Kidney (tissue), 14 donors: ENCODE results near the gene APPL2. TPM values are rescaled to one million over a fixed set of nuclear protein-coding genes. Genes with fewer than 3 reads are reported as not detected.

ENCODE experiments used
- DNase-seq, 5 donors: peaks; one replicate each; pipeline ENCODE4 v3.0.0-alpha.2; 2013 to 2020
- FAIRE-seq: peaks from 2 replicates; lab custom pipeline; 2012; peaks lifted over from hg19 to GRCh38; lab: Jason Lieb, UNC
- H3K27ac ChIP-seq, 2 donors: one replicate each; pipeline ENCODE4 v1.7.0; 2013; ENCODE audit warnings: low read depth in 2 of 2, low read length in 2 of 2, inconsistent platforms in 1 of 2
- H3K27me3 ChIP-seq: one replicate; pipeline ENCODE4 v1.7.1; 2013; ENCODE audit warnings: low read length, inconsistent platforms; ENCODE audit not compliant: control insufficient read depth, insufficient read depth
- H3K36me3 ChIP-seq, 3 donors: one replicate each; pipeline versions ENCODE4 v1.7.0 to v1.7.1; 2013; ENCODE audit warnings: low read length in 3 of 3, control low read depth in 1 of 3, inconsistent platforms in 1 of 3; ENCODE audit not compliant: insufficient read depth in 3 of 3, control insufficient read depth in 2 of 3
- H3K4me1 ChIP-seq, 3 donors: one replicate each; pipeline versions ENCODE4 v1.7.0 to v1.7.1; 2013; ENCODE audit warnings: low read length in 3 of 3, inconsistent platforms in 1 of 3, low read depth in 1 of 3; ENCODE audit not compliant: control insufficient read depth in 2 of 3, insufficient read depth in 2 of 3
- H3K4me3 ChIP-seq, 3 donors: one replicate each; pipeline versions ENCODE4 v1.7.0 to v1.8.1; 2013; ENCODE audit warnings: low read length in 3 of 3, control low read depth in 1 of 3, inconsistent platforms in 1 of 3
- H3K9ac ChIP-seq, 3 donors: one replicate each; pipeline versions ENCODE4 v1.7.0 to v1.7.1; 2013; ENCODE audit warnings: low read length in 3 of 3, control low read depth in 1 of 3, inconsistent platforms in 1 of 3
- H3K9me3 ChIP-seq, 3 donors: one replicate each; pipeline versions ENCODE4 v1.7.0 to v1.7.1; 2013; ENCODE audit warnings: low read length in 3 of 3, control low read depth in 1 of 3, inconsistent platforms in 1 of 3; ENCODE audit not compliant: control insufficient read depth in 2 of 3, insufficient read depth in 1 of 3
- CTCF ChIP-seq: IDR thresholded peaks from 3 replicates; pipeline ENCODE4 v1.5.1; 2012; ENCODE audit warnings: mild to moderate bottlenecking, moderate library complexity, borderline replicate concordance; ENCODE audit not compliant: insufficient read depth; ENCODE audit errors: extremely low read depth
- intact Hi-C: fragments of 100-400 bp; cut with DNase I; formaldehyde crosslinking; loops from one replicate; pipeline ENCODE4 v1.11.1; 2022
- polyA plus RNA-seq: library from polyadenylated mRNA; stranded (reverse); fragments of 350-450 nt; fragmentation: Illumina TruSeq; extraction: RNeasy Lipid Tissue Mini Kit (QIAGEN cat#74804); gene quantifications from one replicate; pipeline ENCODE4 v1.2.3, GENCODE V29; 2014; ENCODE audit warnings: low read depth, low replicate concordance; ENCODE audit not compliant: insufficient read depth
- total RNA-seq: library from RNA; stranded (reverse); fragmentation: NEBNext Ultra II Directional; extraction: Animal tissue kit (Norgen Biotek cat#: 25700); gene quantifications from one replicate; pipeline ENCODE4 v1.2.1, GENCODE V29; 2021
- donor health status: control.
- donor health status: control.
- donor health status: control.
- donor health status: control.
- donor health status: control.
- donor health status: DM: yes; HTN: yes; CAD: no.
- donor health status: Normal renal cell carcinoma (clear cell type).

The APPL2 gene
- total and polyA plus RNA-seq, 2 donors from 2014 or later: 17.9 to 42.5 TPM

GRCh38 chr12:105226219-105226618 is 9.8 kb downstream of the APPL2 start:
- Histone ChIP-seq H3K9me3 (no peaks in the 10 kb centered on the region), H3K4me3 (no peak overlapping the region), H3K9ac (no peak overlapping the region), H3K4me1 (peaks cover 0 to 9% (median 0%) of the 10 kb centered on the region in 3 donors), H3K27me3 (no peaks in the 10 kb centered on the region), H3K36me3 (peaks cover 4 to 28% (median 13%) of the 10 kb centered on the region in 3 donors), H3K27ac (peak overlapping the region; percentile 14 to 51)
- TF ChIP-seq CTCF: no peak
- intact Hi-C loops: no loop called here
- DNase-seq (peak in 1 of 5 donors; percentile 83), FAIRE-seq (no peak)

GRCh38 chr12:105225505-105226015 is 10.4 kb downstream of the APPL2 start:
- Histone ChIP-seq H3K36me3 (peaks cover 4 to 28% (median 13%) of the 10 kb centered on the region in 3 donors), H3K27me3 (no peaks in the 10 kb centered on the region), H3K4me3 (no peak overlapping the region), H3K9me3 (no peaks in the 10 kb centered on the region), H3K9ac (no peak overlapping the region), H3K4me1 (peaks cover 0 to 9% (median 0%) of the 10 kb centered on the region in 3 donors), H3K27ac (peak overlapping the region in 1 of 2 donors; percentile 15)
- intact Hi-C loops: no loop called here
- FAIRE-seq (no peak), DNase-seq (no peak)
- TF ChIP-seq CTCF: no peak

GRCh38 chr12:105224399-105224798 is 11.6 kb downstream of the APPL2 start:
- Histone ChIP-seq H3K4me3 (no peak overlapping the region), H3K36me3 (peaks cover 4 to 28% (median 13%) of the 10 kb centered on the region in 3 donors), H3K4me1 (peaks cover 0 to 11% (median 0%) of the 10 kb centered on the region in 3 donors), H3K9me3 (no peaks in the 10 kb centered on the region), H3K27me3 (no peaks in the 10 kb centered on the region), H3K9ac (no peak overlapping the region), H3K27ac (no peak overlapping the region)
- intact Hi-C loops: no loop called here
- no peak for TF ChIP-seq CTCF
- FAIRE-seq (no peak), DNase-seq (no peak)
